Astrocyte of the spinal cord (primary cell): ENCODE measurements around the gene CBLC.

Experiments used
- DNase-seq: peaks from one replicate; pipeline ENCODE4 v3.0.0; 2011; ENCODE audit warnings: low read depth, low spot score
- H3K4me3 ChIP-seq: 2 replicates; pipeline ENCODE4 v1.5.1; 2011; ENCODE audit warnings: low read depth, mild to moderate bottlenecking, low read length, moderate library complexity
- CTCF ChIP-seq: IDR thresholded peaks from 2 replicates; pipeline ENCODE4 v1.5.1; 2012; ENCODE audit warnings: low read depth, mild to moderate bottlenecking, low read length, inconsistent platforms
- in situ Hi-C: cut with HindIII; loops from 2 replicates; pipeline ENCODE4 v1.10.0; 2017; ENCODE audit warnings: low sequenced_read_pairs

The CBLC gene

DNA sequence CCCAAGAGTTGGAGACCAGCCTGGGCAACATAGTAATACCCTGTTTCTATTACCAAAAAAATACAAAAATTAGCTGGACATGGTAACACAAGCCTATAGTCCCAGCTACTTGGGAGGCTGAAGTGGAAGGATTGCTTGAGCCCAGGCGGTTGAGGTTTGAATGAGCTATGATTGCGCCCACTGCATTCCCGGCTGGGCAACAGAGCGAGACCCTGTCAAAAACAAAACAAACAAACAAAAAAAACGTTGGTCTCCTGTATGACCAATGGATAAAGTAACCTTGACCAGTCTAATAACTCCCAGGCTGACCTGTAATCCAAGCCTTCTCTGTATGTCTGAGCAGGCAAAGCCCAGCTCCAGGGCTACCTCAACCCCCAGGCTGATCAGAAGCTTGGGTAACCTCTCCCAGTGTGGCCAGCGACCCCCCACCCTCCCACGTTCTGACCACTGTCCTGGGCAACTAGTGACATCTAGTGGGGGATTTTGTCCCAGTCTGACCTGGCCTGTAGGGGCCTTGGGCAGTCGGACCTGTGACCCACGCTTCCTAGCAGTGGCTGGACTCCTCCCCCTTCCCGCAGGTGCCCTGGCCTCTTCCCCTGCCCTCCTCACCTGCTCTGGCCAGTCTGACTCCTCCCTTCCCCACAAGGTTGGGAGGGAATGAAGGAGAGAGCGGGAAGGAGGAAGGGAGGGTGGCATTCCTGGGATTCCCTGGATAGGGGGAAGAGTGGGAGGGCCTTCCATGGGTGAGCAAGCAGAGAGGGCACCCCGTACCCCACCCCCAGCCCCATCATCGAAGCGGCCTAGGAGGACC lies 30.2 kb downstream of the CBLC start:
- in situ Hi-C loops, result no loop called here
- peak; percentile 60 for TF ChIP-seq CTCF
- peak; percentile 17 for DNase-seq
- H3K4me3 ChIP-seq, result no peak overlapping the region

DNA sequence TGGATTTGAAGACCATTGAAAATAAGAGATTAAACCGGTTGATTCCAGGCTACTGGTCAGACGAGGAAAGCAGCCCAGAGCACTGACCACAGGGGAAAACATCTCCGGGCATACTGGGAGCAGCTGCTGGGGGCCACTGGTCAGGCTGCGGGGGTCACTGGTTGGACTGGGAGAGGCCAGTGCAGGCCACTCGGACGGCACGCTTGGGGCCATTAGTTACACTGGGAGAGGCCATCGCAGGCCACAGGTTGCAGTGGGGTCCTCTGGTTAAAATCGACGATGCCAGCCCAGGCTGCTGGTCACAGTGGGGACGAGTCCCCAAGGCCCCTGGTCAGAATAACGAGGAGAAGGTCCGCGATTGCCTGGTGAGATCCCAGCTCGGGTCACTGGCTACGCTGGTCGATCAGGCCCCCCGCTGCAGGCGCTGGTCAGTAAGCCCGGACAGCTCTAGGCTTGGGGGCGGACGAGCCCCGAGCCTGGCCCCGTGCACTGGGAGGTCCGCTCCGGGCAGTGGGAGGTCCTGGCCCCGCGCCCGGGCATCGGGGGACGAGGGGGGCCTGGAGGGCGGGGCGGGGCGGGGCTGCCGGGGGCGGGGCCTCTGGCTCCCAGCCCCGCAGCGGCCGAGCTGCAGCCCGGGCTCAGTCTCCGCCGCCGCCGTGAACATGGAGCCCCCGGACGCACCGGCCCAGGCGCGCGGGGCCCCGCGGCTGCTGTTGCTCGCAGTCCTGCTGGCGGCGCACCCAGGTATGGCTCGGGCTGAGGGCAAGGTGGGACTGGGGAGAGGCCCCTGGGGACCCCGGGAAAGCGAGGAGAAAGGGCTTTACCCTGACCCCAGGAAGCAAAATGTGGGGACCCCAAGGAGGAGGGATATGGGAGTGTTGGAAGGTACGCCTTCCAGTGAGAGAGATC lies 31.0 kb downstream of the CBLC start, which contains the start of gene BCAM:
TSS of gene BCAM (plus strand) at position 641 of the 909 bp plus-strand sequence. CDS start at position 663, 22 bp downstream.
- DNase-seq, result peak; percentile 51
- in situ Hi-C loops, result no loop called here
- peak within 1 kb of the TSS; percentile 55 for H3K4me3 ChIP-seq
- TF ChIP-seq CTCF, result no peak

DNA sequence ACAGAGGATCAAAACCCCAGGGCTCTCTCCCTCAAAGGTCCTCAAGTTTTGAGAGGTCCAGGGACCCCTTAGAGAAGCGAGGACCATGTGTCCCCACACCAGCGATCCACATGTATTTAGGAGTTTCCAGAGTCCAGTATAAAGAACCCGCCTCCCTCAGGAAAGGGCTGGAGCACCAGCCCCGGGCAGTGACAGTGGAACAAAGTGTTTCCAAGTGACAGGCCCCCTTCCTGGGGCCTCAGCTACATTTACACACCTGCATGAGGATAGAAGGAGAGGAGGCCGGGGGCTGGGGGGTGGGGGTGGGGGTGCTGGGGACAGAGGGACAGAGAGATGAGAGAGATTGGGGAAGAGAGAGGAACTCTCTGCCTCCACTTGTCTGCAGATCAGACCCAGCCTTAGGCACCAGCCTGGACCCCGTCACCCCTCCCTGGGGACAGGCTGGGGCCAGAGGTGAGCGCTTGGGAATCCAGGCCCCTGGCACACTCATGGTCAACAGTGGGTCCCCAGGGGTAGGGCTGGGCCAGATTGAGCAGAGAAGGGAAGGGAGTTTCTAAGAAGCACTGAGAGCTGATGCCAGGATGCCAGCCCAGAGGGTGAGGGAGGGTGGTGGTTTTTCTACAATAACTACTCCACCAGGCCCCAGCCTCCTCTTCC lies 32.0 kb downstream of the CBLC start:
- no peak for TF ChIP-seq CTCF
- no peak for DNase-seq
- H3K4me3 ChIP-seq, result peak overlapping the region; percentile 55
- in situ Hi-C loops, result no loop called here

- TF ChIP-seq CTCF, result no peak
- in situ Hi-C loops, result no loop called here
- H3K4me3 ChIP-seq, result no peak overlapping the region
These were observed 32.8 kb downstream of the CBLC start for GRCh38 chr19:44810234-44811121.

DNA sequence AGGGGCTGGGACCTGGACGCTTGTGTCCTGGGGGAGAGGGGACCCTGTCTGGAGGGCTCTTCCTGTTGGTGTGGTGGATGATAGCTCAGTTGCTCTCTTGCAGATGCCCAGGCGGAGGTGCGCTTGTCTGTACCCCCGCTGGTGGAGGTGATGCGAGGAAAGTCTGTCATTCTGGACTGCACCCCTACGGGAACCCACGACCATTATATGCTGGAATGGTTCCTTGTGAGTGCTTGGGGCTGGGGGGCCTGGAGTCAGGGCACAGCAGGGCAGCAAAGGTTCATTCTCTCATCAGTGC lies 33.4 kb downstream of the CBLC start:
- no peak for DNase-seq
- in situ Hi-C loops, result no loop called here
- H3K4me3 ChIP-seq, result no peak overlapping the region
- no peak for TF ChIP-seq CTCF

More at GRCh38 chr19:44810234-44811121, 32.8 kb downstream of the CBLC start:
- no peak for DNase-seq
